IPS-18c (cell line): ENCODE measurements around the gene INSYN2B.

ENCODE experiments used
- H3K4me3 ChIP-seq: 2 replicates; pipeline ENCODE4 v1.7.0; 2013; ENCODE audit warnings: low read depth, mild to moderate bottlenecking, low read length, moderate library complexity; ENCODE audit not compliant: insufficient read depth
- H3K9me3 ChIP-seq: one replicate; pipeline ENCODE4 v1.6.1; 2013; ENCODE audit warnings: mild to moderate bottlenecking, low read length, moderate library complexity; ENCODE audit not compliant: control insufficient read depth, insufficient read depth

Gene INSYN2B

GRCh38 chr5:169880785-169881184 lies 99.5 kb downstream of the INSYN2B start:
- no peaks in the 10 kb centered on the region for H3K9me3 ChIP-seq
- no peak overlapping the region for H3K4me3 ChIP-seq

- H3K9me3 ChIP-seq = no peaks in the 10 kb centered on the region
These were observed 100.2 kb downstream of the INSYN2B start for GRCh38 chr5:169880012-169880663.

GRCh38 chr5:169876386-169876785 lies 103.9 kb downstream of the INSYN2B start:
- Histone ChIP-seq H3K4me3 (no peak overlapping the region), H3K9me3 (no peaks in the 10 kb centered on the region)

More at GRCh38 chr5:169880012-169880663, 100.2 kb downstream of the INSYN2B start:
- no peak overlapping the region for H3K4me3 ChIP-seq

GRCh38 chr5:169875731-169876130 lies 104.6 kb downstream of the INSYN2B start:
- Histone ChIP-seq H3K4me3 (no peak overlapping the region), H3K9me3 (no peaks in the 10 kb centered on the region)

- no peaks in the 10 kb centered on the region for H3K9me3 ChIP-seq
- no peak overlapping the region for H3K4me3 ChIP-seq
These were observed 105.1 kb downstream of the INSYN2B start for GRCh38 chr5:169875091-169875728.

GRCh38 chr5:169874621-169875020 lies 105.7 kb downstream of the INSYN2B start:
- H3K9me3 ChIP-seq = no peaks in the 10 kb centered on the region
- no peak overlapping the region for H3K4me3 ChIP-seq

GRCh38 chr5:169873642-169874041 lies 106.7 kb downstream of the INSYN2B start:
- Histone ChIP-seq H3K4me3 (no peak overlapping the region), H3K9me3 (peaks cover 2% of the 10 kb centered on the region)

- no peak overlapping the region for H3K4me3 ChIP-seq
These were observed 108.3 kb downstream of the INSYN2B start for GRCh38 chr5:169871826-169872490.

GRCh38 chr5:169870211-169870610 lies 110.1 kb downstream of the INSYN2B start:
- no peak overlapping the region for H3K4me3 ChIP-seq
- H3K9me3 ChIP-seq = peaks cover 2% of the 10 kb centered on the region

More at GRCh38 chr5:169871826-169872490, 108.3 kb downstream of the INSYN2B start:
- peaks cover 2% of the 10 kb centered on the region for H3K9me3 ChIP-seq

- H3K4me3 ChIP-seq = no peak overlapping the region
- peaks cover 2% of the 10 kb centered on the region for H3K9me3 ChIP-seq
These were observed 111.2 kb downstream of the INSYN2B start for GRCh38 chr5:169869066-169869465.

GRCh38 chr5:169867347-169867746 lies 112.9 kb downstream of the INSYN2B start:
- Histone ChIP-seq H3K9me3 (peaks cover 2% of the 10 kb centered on the region), H3K4me3 (no peak overlapping the region)

- Histone ChIP-seq H3K4me3 (no peak overlapping the region), H3K9me3 (peaks cover 2% of the 10 kb centered on the region)
These were observed 115.8 kb downstream of the INSYN2B start for GRCh38 chr5:169864483-169864882.

GRCh38 chr5:169862391-169862811 lies 117.9 kb downstream of the INSYN2B start:
- Histone ChIP-seq H3K4me3 (no peak overlapping the region), H3K9me3 (no peaks in the 10 kb centered on the region)

GRCh38 chr5:169861934-169862333 lies 118.4 kb downstream of the INSYN2B start:
- no peak overlapping the region for H3K4me3 ChIP-seq

GRCh38 chr5:169861433-169861832 lies 118.9 kb downstream of the INSYN2B start:
- H3K4me3 ChIP-seq = no peak overlapping the region

More at GRCh38 chr5:169861934-169862333, 118.4 kb downstream of the INSYN2B start:
- H3K9me3 ChIP-seq = no peaks in the 10 kb centered on the region

GRCh38 chr5:169860585-169860984 lies 119.7 kb downstream of the INSYN2B start:
- H3K4me3 ChIP-seq = no peak overlapping the region
- H3K9me3 ChIP-seq = no peaks in the 10 kb centered on the region

More at GRCh38 chr5:169861433-169861832, 118.9 kb downstream of the INSYN2B start:
- no peaks in the 10 kb centered on the region for H3K9me3 ChIP-seq

- no peak overlapping the region for H3K4me3 ChIP-seq
- peaks cover under 1% of the 10 kb centered on the region for H3K9me3 ChIP-seq
These were observed 123.7 kb downstream of the INSYN2B start for GRCh38 chr5:169856571-169856970.

- Histone ChIP-seq H3K9me3 (peaks cover 4% of the 10 kb centered on the region), H3K4me3 (no peak overlapping the region)
These were observed 128.9 kb downstream of the INSYN2B start for GRCh38 chr5:169851321-169851850.
